ENCODE measurements around the gene STX8.
A peak's percentile ranks its signal among the peaks of the same experiment; 100 is the strongest.

The STX8 gene

DNA sequence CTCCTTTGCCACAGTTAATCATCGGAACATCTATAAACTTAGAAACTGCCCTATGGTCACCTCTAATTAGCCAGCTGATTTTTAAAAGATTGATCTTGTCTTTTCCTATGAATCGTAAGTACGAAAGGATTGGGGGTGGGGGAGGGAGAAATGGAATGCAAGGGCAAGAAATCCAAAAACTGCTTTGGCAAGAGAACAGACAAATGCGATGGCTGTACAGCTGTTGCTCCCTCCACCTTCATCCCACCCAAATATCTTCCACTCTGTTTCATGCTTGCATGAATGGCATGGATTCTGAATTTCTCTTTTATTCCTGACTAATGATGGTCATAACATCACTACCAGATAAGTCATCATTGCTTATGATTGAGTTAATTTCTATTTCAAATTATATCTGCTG lies 165.7 kb downstream of the STX8 start:
- no peak overlapping the region for H3K27ac ChIP-seq
- no peak for DNase-seq
- no peaks in the 10 kb centered on the region for H3K27me3 ChIP-seq (replicated peaks)
- TF ChIP-seq, protein P1, sequence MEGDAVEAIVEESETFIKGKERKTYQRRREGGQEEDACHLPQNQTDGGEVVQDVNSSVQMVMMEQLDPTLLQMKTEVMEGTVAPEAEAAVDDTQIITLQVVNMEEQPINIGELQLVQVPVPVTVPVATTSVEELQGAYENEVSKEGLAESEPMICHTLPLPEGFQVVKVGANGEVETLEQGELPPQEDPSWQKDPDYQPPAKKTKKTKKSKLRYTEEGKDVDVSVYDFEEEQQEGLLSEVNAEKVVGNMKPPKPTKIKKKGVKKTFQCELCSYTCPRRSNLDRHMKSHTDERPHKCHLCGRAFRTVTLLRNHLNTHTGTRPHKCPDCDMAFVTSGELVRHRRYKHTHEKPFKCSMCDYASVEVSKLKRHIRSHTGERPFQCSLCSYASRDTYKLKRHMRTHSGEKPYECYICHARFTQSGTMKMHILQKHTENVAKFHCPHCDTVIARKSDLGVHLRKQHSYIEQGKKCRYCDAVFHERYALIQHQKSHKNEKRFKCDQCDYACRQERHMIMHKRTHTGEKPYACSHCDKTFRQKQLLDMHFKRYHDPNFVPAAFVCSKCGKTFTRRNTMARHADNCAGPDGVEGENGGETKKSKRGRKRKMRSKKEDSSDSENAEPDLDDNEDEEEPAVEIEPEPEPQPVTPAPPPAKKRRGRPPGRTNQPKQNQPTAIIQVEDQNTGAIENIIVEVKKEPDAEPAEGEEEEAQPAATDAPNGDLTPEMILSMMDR (IDR thresholded peaks at IDR 0.05; ENCODE audit: low read depth, low read length, missing control alignments) = no peak
- H3K36me3 ChIP-seq (replicated peaks) = no peaks in the 10 kb centered on the region
- in situ Hi-C loops (cut with HindIII; ENCODE audit: low pct_ligation_motif_present, low sequenced_read_pairs) = no loop called here
- no peak overlapping the region for H3K4me3 ChIP-seq (ENCODE audit: low read depth, low read length)

DNA sequence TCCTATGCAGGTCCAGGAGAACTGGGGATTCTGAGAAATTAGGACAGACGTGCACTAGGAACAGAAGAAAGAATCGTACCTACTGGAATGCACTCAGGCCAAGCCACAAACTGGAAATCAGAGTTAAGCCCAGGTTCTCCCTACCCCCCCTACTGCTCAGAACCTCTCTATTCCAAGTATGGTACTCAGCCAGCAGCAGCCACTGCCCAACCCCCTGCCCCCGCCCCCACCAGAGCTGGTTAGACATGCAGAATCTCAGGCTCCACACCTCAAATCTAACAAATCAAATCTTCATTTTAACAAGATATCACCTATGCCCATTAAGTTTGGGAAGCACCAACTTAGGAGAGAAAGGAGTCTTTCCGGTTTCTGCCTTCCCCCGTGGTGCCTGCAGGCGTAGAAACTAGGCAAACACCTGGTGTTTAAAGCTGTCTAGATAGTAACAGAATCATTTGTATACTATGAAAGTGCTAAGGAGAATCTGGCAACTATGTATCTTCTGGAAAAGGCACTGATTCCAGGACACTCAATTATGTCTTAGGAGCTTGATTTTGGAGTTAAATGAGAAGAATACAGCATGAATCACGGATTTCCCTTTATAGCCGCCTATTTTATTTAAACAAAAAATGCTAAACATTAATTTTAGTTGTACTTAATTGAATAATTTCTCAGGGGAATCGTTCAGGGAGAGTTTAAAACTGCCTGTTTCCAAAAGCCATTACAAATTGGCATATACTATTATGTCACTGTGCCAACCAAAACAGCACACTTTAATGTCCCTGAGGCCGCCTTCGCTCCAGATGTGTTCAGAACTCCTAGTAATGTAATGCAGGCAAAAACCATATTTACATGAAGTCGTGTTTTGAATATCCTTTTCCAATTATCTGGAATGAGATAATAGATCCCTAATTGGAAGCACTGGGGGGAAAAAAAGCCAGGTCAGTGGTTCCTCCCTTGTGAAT lies 166.5 kb downstream of the STX8 start:
- H3K4me3 ChIP-seq (ENCODE audit: low read depth, low read length) = no peak overlapping the region
- TF ChIP-seq, protein P1 (IDR thresholded peaks at IDR 0.05; ENCODE audit: low read depth, low read length, missing control alignments) = no peak
- H3K27ac ChIP-seq = no peak overlapping the region
- in situ Hi-C loops (cut with HindIII; ENCODE audit: low pct_ligation_motif_present, low sequenced_read_pairs) = no loop called here
- no peak for DNase-seq
- H3K27me3 ChIP-seq (replicated peaks) = no peaks in the 10 kb centered on the region
- no peaks in the 10 kb centered on the region for H3K36me3 ChIP-seq (replicated peaks)

DNA sequence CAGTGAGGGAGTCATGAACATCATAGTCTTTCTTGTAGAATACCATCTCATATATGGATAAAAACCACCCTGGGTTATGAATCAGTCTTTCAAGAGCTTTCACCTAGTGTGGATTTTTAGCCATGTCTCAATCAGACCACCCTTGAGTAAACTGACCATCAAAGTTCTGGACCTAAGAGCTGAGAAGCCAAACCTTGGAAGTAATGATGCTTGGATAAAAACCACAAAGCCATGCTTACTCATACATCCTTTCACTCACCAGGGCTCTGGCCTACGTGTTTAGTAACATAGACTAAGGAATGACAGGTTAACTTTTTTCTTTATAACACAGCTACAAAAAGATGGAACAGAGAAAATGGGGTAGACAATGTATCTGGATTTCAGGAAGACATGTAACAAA lies 167.2 kb downstream of the STX8 start:
- Histone ChIP-seq H3K4me3 (ENCODE audit: low read depth, low read length) (no peak overlapping the region), H3K27ac (no peak overlapping the region), H3K36me3 (replicated peaks) (no peaks in the 10 kb centered on the region), H3K27me3 (replicated peaks) (no peaks in the 10 kb centered on the region)
- TF ChIP-seq, protein P1 (IDR thresholded peaks at IDR 0.05; ENCODE audit: low read depth, low read length, missing control alignments) = no peak
- in situ Hi-C loops (cut with HindIII; ENCODE audit: low pct_ligation_motif_present, low sequenced_read_pairs) = no loop called here
- DNase-seq = peak; percentile 15

DNA sequence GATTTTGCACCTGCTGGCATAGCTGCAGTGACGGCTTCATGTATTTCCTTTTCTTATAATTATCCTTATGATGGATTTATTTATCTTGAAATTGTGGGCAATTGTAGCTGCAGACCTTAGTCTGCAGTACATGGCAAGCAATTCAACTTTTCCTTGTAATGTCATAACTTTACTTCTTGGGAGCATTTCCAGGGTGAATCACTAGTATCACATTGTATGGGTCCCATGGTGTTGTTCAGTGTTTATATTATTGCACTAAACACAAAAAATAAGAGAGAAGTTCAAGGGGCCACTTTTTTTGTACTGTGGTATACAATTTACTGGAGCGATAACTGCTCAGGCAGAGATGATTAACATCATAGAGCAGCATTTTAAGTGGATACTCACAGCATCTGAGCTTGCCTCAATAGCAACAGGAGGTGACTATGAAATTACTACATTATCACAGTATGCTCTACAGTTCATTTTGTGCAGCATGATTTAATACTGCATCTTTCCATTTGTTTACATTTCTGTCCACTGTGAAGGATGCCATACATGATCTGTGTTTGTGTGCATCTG lies 169.5 kb downstream of the STX8 start:
- Histone ChIP-seq H3K4me3 (ENCODE audit: low read depth, low read length) (no peak overlapping the region), H3K27me3 (replicated peaks) (no peaks in the 10 kb centered on the region), H3K36me3 (replicated peaks) (no peaks in the 10 kb centered on the region), H3K27ac (no peak overlapping the region)
- DNase-seq = no peak
- in situ Hi-C loops (cut with HindIII; ENCODE audit: low pct_ligation_motif_present, low sequenced_read_pairs) = no loop called here
- TF ChIP-seq, protein P1 (IDR thresholded peaks at IDR 0.05; ENCODE audit: low read depth, low read length, missing control alignments) = no peak

DNA sequence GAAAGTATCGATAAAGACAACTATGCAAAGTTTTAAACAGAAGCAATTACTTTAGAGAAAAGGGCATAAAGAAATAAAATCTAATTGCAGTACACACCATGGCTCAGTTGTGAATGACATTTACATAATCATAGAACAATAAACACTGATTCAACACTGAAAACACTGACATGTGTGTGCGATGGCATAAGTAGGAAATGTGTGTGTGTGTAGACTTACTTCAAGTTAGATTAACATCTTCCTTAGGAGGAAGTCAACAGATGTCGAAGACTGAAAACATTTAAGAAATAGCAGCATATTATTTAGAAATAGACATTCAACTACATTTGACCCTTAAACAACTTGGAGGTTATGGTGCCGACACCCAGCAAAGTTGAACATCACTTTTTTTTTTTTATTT lies 172.4 kb downstream of the STX8 start:
- no peak for DNase-seq
- Histone ChIP-seq H3K27ac (no peak overlapping the region), H3K36me3 (replicated peaks) (no peaks in the 10 kb centered on the region), H3K4me3 (ENCODE audit: low read depth, low read length) (no peak overlapping the region), H3K27me3 (replicated peaks) (no peaks in the 10 kb centered on the region)
- TF ChIP-seq, protein P1 (IDR thresholded peaks at IDR 0.05; ENCODE audit: low read depth, low read length, missing control alignments) = no peak
- in situ Hi-C loops (cut with HindIII; ENCODE audit: low pct_ligation_motif_present, low sequenced_read_pairs) = no loop called here
